Measurements from ENCODE around the gene SPNS2. TPM values are rescaled to one million over a fixed set of nuclear protein-coding genes. Genes with fewer than 3 reads are reported as not detected.
A peak's percentile ranks its signal among the peaks of the same experiment; 100 is the strongest.

The SPNS2 gene
- total RNA-seq, 4 donors from 2014 or later = 25.1 to 76.3 (median 49.6) TPM

DNA sequence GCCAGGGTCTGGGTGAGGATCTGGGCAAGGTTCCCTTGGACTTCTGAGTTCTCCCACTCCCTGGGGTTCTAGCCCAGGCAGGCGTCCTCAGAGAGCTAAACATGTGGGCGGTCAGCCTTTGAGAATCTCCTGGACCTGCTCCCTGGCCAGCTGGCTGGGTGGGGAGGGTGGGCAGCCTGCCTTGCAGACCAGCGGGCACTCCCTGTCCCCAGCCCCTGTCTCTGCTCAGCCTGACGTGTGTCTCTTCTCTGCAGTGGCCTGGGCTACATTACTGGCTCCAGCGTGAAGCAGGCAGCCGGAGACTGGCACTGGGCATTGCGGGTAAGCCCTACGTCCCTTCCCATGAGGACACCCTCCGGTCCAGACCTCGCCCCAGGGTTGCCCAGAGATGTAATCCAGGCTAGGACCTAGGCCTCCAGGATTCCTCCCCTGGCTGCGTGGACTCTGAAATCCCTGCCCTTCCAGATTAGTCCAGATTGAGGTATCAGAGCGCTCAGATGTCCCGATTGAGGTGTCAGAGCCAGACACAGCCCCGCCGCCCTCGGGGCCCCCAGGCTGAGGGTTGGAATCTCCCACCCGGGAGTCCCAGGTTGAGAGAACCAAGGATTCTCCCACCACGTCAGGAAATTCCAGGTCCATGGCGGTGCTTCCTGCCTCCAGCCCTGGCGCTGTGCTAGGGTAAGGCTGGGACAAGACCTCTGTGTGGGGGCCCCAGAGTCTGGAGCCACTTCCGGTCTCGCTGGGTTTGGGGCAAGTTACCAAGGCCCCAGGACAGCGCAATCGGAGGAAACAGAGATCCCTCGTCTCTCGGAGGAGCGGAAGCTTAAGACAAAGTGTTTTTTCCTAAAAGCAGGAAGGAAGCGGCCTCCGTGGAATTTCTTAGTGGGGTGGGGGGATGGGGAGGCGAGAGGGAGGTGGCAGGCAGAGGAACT, 32.4 kb downstream of the SPNS2 start:
- Histone ChIP-seq H3K36me3 (no peaks in the 10 kb centered on the region), H3K27ac (peak overlapping the region; percentile 30)
- 59% methylated on average over 22 of the region's 30 CpGs for WGBS

DNA sequence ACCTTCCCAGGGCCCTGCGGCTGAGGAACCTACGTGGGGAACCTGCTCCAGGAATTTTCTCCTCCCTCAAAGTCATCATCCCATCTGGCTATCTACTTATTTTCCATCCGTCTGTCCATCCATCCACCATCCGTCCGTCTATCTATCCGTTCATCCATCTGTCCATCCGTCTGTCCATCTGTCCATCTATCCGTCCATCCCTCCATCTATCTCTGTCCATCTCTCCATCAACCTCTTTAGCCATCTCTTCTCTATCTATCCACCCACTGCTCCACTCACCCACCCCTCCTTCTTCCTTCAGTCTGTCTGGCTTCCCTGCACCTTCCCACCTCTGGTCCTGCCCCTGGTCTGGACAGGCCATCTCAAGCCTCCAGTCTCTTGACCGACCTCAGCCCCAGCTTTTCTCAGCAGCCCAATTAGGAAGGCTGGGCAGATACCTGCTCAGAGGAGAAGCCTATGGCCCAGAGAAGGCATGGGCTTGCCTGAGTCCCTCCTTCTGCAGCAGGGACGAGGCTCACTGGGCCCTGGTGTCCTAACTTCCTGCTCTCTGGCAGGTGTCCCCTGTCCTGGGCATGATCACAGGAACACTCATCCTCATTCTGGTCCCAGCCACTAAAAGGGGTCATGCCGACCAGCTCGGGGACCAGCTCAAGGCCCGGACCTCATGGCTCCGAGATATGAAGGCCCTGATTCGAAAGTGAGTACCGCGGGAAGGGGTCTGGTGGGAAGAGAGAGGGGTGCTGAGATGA, 33.5 kb downstream of the SPNS2 start:
- 90% methylated on average over 17 of the region's 17 CpGs for WGBS
- DNase-seq (ENCODE audit: low spot score in 2 of 2) = no peak
- Histone ChIP-seq H3K27ac (no peak overlapping the region), H3K36me3 (no peaks in the 10 kb centered on the region), H3K4me1 (peaks cover 47% of the 10 kb centered on the region), H3K4me3 (no peak overlapping the region), H3K9me3 (no peaks in the 10 kb centered on the region), H3K27me3 (no peaks in the 10 kb centered on the region)
- no peak for TF ChIP-seq EP300 (IDR thresholded peaks at IDR 0.05)
- no peak for TF ChIP-seq CTCF (IDR thresholded peaks at IDR 0.05)
- no peak for TF ChIP-seq POLR2AphosphoS5 (IDR thresholded peaks at IDR 0.05)
- no peak for TF ChIP-seq POLR2A (IDR thresholded peaks at IDR 0.05)

More for the DNA sequence above, 32.4 kb downstream of the SPNS2 start:
- no peak for DNase-seq (ENCODE audit: low spot score in 2 of 2)
- Histone ChIP-seq H3K4me3 (no peak overlapping the region), H3K4me1 (peaks cover 36% of the 10 kb centered on the region), H3K9me3 (no peaks in the 10 kb centered on the region), H3K27me3 (no peaks in the 10 kb centered on the region)
- TF ChIP-seq EP300 (IDR thresholded peaks at IDR 0.05) (no peak), POLR2A (IDR thresholded peaks at IDR 0.05) (no peak), POLR2AphosphoS5 (IDR thresholded peaks at IDR 0.05) (no peak), CTCF (IDR thresholded peaks at IDR 0.05) (no peak)

DNA sequence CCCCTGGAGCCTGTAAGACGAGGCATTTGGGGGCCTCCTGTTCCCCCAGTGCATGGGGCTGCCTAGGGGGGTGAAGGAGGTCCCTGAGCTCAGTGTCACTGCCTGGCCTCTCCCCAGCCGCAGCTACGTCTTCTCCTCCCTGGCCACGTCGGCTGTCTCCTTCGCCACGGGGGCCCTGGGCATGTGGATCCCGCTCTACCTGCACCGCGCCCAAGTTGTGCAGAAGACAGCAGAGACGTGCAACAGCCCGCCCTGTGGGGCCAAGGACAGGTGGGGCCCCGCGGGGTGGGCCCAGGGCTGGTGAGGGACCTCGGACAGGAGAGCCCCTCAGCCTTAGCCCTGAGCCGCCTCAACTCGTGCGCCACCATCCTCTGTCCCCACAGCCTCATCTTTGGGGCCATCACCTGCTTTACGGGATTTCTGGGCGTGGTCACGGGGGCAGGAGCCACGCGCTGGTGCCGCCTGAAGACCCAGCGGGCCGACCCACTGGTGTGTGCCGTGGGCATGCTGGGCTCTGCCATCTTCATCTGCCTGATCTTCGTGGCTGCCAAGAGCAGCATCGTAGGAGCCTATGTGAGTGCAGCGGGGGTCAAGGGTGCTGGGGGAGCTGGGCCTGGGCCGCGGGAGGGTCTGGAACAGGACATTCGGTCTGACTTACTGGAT, 34.3 kb downstream of the SPNS2 start:
- no peak overlapping the region for H3K4me3 ChIP-seq
- H3K27me3 ChIP-seq = no peaks in the 10 kb centered on the region
- DNase-seq (ENCODE audit: low spot score in 2 of 2) = no peak
- TF ChIP-seq POLR2A (IDR thresholded peaks at IDR 0.05) = no peak
- no peak for TF ChIP-seq CTCF (IDR thresholded peaks at IDR 0.05)
- no peak for TF ChIP-seq POLR2AphosphoS5 (IDR thresholded peaks at IDR 0.05)
- no peak for TF ChIP-seq EP300 (IDR thresholded peaks at IDR 0.05)
- H3K36me3 ChIP-seq = peaks cover 3% of the 10 kb centered on the region
- H3K4me1 ChIP-seq = peaks cover 55% of the 10 kb centered on the region
- no peaks in the 10 kb centered on the region for H3K9me3 ChIP-seq
- no peak overlapping the region for H3K27ac ChIP-seq
- WGBS = 94% methylated on average over 11 of the region's 33 CpGs

- H3K27ac ChIP-seq = peak overlapping the region; percentile 70
- H3K9me3 ChIP-seq = no peaks in the 10 kb centered on the region
- no peak for TF ChIP-seq POLR2AphosphoS5 (IDR thresholded peaks at IDR 0.05)
- peaks cover 61% of the 10 kb centered on the region for H3K4me1 ChIP-seq
- WGBS = 44% methylated on average over 5 of the region's 23 CpGs
- DNase-seq (ENCODE audit: low spot score in 2 of 2) = no peak
- peaks cover 11% of the 10 kb centered on the region for H3K36me3 ChIP-seq
- H3K4me3 ChIP-seq = no peak overlapping the region
- no peaks in the 10 kb centered on the region for H3K27me3 ChIP-seq
Measured at GRCh38 chr17:4533523-4534504, 35.1 kb downstream of the SPNS2 start.

- no peaks in the 10 kb centered on the region for H3K9me3 ChIP-seq
- 83% methylated on average over 3 of the region's 17 CpGs for WGBS
- DNase-seq (ENCODE audit: low spot score in 2 of 2) = no peak
- H3K4me3 ChIP-seq = no peak overlapping the region
- peaks cover 18% of the 10 kb centered on the region for H3K36me3 ChIP-seq
- no peaks in the 10 kb centered on the region for H3K27me3 ChIP-seq
- TF ChIP-seq EP300 (IDR thresholded peaks at IDR 0.05) (no peak), POLR2A (IDR thresholded peaks at IDR 0.05) (no peak)
- H3K4me1 ChIP-seq = peaks cover 61% of the 10 kb centered on the region
- H3K27ac ChIP-seq = peak overlapping the region; percentile 70
Measured at GRCh38 chr17:4534515-4534914, 35.8 kb downstream of the SPNS2 start.
